HG03025 (cell line): Measurements from ENCODE around the gene P3H3.

Experiments
- ATAC-seq: cut with Tn5 transposase; IDR thresholded peaks from one replicate; pipeline ENCODE4 v1.9.1; 2021; ENCODE audit warnings: mild to moderate bottlenecking, moderate library complexity; ENCODE audit not compliant: unreplicated experiment, low FRiP score

Gene P3H3

GRCh38 chr12:6827982-6828780 is at the start of gene P3H3:
P3H3 (plus strand) TSS chr12:6828407; CDS start chr12:6828441, 34 bp downstream.
- ATAC-seq = no peak

GRCh38 chr12:6778574-6779550 is 49.3 kb upstream of the P3H3 start:
- ATAC-seq = no peak

DNA sequence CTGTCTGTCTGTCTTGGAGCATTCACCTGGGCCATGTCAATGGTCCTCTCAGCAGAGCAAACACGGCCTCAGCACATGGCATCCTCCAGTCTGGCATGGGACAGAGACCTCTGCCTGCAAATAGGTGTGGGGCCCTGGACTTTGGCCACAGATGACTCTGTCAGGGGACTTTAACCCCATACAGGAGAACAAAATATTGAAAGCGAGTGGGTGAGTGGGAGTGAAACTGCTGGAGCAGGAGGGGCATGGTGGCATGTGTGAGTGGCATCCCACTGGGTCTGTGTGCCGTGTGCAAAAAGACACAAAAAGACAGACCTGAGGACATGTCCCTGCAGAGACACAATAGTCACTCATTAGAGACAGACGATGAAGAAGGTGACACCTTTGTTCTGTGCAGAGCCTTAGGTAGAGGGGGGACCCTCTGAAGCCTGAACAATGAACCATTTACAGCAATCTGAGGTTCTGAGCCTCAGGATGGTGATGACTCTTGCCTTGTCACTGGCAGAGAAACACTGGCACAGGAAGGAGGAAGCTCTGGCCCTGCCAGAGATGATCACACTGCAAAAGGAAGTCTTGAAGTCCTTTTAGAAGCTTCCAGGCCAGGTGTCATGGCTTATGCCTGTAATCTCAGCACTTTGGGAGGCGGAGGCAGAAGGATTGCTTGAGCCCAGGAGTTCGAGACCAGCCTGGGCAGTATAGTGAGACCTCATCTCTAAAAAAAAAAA is 48.3 kb upstream of the P3H3 start:
- ATAC-seq = no peak

DNA sequence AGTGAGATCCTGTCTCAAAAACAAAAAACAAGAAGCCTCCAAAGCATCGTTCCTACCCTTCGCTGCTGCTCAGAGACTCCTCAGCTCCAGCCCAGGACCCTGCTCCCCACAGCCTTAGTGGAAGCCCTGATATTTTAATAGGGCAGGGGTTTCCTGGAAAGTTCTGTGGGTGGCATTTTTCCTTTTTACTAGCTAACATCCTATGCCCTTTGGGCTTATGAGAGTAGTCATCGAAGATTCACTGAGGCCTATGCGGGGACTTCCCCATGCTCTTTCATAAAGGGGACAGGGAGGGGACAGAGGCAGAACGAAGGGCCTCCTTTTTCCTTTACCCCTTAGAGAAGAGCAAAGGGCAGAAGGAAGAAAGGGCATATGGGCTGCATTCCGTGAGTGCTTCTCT is 47.6 kb upstream of the P3H3 start:
- ATAC-seq = no peak

DNA sequence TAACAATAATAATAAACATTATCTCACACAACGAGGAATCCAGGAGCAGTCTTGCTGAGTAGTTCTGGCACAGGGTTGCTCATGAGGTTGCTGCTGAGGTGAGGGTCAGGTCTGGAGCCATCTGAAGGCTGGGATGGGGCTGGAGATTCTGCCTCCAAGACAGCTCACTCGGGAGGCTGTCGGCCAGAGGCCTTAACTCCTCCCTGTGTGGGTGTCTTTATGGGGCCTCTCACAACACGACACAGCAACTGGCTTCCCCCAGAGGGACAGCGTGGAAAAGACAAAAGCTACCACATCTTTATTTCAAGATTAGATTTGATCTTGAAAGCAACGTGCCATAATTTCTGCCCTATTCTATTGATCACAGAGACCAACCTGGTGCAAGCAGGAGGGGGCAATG is 46.1 kb upstream of the P3H3 start:
- no peak for ATAC-seq

DNA sequence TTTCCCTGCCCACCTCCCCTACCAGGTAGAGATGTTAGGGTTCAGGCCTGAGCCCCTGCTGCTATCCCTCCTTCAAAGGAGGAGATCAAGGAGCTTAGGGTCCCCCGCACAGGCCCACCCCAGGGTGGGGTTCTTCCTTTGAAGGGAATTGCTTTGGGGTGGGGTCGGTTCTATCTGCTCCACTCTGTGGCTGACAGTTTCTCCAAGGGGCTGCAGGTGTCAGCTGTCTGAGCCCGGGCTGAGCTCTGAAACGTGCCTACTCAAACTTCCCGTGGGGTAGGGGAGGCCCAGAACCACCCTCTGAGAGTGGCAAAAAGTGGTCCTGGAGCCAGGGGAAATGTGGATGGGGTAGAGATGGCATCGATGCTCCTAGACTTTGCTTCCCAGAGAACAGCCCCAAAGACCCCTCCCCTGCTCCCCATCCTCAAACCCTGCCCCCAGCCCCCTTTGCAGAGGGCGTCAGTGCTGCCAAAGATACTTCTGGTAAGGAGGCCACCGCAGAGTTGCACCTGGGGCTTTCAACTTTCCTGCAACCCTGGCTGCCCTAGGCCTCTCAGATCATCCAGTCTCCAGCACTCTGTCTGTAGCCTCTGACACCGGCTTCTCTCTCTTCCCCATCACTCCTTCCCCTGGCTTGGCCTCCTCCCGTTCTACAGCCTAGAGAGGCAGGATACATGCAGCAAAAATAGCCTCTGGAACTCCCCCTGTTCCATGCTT is 45.2 kb upstream of the P3H3 start:
- ATAC-seq = no peak

DNA sequence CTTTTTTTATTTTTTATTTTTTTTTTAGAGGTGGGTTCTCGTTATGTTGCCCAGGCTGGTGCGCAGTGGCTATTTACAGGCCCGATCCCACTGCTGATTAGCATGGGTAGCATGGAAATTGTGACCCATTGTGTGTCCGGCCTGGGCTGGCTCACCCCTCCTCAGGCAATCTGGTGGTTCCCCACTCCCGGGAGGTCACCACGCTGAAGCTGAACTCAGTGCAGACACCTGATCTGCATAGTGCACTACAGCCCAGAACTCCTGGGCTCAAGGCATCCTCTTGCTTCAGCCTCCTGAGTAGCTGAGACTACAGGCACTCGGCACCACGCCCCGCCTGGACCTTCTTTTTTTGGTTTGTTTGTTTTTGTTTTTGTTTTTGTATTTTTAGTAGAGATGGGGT is 44.4 kb upstream of the P3H3 start:
- no peak for ATAC-seq

DNA sequence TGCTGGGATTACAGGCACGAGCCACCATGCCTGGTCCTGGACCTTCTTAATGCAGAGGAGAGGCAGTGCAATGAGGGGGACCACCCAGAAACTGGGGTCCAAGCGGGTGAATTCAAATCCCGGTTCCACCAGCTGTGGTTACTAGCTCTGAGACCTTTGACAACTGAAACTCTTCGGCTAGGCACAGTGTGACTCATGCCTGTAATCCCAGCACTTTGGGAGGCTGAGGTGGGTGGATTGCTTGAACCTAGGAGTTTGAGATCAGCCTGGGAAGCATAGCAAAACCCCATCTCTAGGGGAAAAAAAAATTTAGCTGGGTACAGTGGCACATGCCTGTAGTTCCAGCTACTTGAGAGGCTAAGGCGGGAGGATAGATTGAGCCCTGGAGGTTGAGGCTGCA is 43.9 kb upstream of the P3H3 start:
- ATAC-seq = no peak

GRCh38 chr12:6784761-6785160 is 43.4 kb upstream of the P3H3 start:
- ATAC-seq = no peak

DNA sequence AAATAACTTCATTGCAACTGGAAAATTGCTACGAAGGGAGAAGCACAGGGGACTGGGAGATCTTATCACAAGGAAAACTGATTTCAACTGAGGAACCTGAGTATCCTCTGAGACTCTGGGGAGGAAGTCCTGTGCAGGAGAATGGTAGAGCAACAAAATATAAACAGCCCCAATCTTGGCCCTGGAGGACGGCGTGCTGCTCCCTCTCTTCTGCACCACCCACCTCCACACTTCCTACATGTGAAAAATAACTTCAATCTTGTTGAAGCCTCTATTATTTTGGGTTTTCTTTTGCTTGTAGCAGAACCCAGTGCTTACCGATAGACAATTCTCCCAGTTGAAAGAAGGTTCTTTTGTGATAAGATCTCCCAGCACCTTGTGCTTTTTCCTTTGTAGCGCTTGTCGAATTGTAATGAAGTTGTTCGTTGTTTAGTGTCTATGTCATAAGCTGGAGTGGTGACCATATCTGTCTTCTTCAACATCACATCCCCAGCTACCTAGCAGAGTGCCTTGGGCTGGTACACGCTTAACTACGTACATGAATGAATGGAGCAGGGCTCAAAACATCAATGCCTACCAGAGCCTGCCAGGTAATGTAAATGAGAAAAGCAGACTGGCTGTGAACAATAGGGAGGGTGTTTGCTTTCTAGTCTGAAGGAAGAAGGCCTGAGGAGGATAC is 41.7 kb upstream of the P3H3 start:
- no peak for ATAC-seq

DNA sequence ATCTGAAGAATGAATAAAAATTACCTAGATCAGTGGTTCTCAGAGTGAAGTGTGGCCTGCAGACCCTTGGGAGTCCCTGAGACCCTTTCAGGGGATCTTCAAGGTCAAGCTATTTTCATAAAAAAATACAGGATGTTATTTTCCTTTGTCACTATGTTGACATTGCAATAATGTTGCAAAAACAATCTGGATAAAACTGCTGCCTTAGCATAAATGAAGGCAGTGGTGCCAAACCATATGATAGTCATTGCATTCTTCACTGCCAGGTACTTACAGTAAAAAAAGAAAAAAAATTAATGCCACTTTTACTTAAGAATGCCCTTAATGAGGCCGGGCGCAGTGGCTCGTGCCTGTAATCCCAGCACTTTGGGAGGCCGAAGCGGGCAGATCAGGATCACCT is 40.9 kb upstream of the P3H3 start:
- no peak for ATAC-seq

DNA sequence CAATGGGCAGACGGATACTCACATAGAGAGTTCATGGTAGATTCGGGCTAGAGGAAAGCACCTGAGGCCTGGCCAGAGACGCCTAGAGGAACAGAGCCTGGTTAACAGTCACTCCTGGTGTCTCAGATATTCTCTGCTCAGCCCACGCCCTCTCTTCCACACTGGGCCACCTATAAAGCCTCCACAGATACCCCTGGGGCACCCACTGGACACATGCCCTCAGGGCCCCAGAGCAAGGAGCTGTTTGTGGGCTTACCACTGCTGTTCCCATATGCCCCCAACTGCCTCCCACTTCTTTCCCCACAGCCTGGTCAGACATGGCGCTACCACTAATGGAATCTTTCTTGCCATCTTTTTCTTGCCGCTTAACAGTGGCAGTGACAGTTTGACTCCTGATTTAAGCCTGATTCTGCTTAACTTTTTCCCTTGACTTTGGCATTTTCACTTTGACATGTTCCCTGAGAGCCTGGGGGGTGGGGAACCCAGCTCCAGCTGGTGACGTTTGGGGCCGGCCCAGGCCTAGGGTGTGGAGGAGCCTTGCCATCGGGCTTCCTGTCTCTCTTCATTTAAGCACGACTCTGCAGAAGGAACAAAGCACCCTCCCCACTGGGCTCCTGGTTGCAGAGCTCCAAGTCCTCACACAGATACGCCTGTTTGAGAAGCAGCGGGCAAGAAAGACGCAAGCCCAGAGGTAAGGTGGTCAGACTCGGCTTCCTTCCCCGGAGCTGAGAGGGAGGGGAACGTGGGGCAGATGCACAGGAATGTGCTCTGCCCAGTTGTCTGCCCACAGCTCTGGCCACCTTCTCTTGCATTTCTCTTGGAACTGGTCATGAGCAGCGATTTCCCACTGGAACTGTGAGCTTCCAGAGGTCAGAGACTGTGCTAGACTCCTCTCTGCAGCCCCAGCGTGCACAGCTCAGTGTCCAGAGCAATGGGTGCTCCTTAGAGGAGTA is 39.0 kb upstream of the P3H3 start, which contains the start of gene CD4:
CD4 (plus strand) TSS at position 557 of the 953 bp plus-strand sequence. CDS start 10,611 bp downstream, outside the sequence.
- ATAC-seq = no peak

DNA sequence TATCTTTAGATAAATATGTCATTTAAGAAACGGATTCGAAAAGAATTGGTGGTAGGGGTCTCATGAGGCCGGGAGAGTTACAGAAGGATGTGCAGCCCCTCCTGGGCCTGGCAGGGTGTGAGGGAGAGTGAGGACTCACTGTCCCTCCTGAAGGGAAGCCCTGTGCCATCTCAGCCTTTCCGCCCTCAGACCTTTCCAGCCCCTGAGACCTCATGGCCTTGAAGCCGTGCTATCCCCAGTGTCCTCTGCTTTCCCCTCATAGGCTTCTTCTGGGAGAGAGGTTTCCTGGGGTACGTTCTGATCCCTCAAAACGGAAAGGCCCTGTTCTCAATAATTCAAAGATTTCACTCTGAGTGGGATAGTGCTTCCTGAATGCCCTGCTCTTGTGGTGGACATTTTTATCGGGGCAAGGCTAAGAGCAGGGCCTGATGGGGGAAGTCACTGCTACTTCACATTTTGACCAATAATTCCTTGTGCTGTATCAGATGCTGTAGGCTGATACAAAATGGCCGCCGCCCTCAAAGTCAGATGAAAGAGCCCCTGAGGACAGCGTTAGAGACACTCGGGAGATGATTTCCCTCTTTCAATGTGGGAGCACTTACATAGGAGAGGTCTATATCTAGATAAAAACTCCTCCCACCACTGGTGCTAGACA is 37.6 kb upstream of the P3H3 start:
- ATAC-seq = no peak

DNA sequence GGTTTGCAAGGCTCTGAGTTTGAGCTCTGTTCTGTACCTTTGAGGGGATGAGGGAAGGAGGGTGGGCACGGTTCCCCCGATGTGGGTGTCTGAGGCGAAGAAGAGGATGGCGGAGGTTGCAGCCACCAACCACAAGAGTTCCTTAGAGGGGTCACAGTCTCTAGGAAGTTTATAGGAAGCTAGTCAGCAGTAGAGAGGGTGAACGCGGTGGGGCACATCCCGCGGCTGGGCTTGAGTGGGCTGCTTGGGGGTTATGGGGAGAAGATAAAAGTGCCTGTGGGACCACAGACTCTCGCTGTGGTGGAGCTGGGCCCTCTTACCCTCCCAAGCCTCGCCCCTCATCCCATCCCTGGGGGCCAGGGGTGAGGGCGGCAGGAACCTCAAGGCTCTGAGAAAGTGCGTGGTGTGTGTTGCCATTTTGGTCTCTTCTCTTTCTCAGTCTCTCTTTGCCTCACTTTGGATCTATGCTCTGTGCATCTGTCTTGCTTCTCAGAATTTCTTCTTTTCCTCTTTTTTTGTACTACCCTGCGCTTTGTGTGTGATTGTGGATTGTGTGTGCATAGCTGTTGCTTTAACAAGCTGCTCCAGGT is 36.2 kb upstream of the P3H3 start:
- no peak for ATAC-seq

GRCh38 chr12:6792522-6793201 is 35.5 kb upstream of the P3H3 start:
- ATAC-seq = no peak

DNA sequence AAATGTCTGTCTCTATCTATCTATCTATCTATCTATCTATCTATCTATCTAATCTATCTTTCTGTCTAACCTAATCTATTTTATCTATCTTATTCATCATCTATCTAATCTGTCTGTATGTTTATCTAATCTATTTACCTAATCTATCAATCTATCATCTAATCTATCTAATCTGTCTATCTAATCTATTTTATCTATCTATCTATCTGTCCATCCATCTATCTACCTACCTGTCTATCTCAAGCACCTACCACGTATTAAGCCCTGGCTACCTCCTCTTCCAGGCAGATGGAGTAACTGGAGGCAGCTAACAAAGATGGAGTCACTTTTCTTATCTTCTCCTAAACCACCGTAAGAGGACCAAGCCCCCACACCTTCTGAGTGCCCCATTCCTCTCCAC is 33.1 kb upstream of the P3H3 start:
- ATAC-seq = no peak

DNA sequence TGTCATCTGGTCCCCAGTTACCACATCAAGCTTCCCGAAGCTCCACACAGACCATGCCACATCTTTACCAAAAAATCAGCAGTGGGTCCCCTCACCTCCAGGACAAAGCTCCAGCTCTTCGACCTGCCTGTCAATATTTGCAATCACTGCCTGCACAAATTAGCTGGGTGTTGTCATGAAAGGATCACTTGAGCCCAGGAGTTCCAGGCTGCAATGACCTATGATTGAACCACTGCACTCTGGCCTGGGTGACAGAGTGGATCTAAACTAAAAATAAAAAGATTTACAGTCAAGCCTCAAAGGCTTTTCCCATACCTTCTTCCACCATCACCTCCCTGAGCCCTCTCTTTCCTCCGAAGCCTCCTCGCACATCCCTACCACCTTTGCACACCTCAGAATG is 31.6 kb upstream of the P3H3 start:
- ATAC-seq = no peak
